RPMI7951 (cell line): ENCODE measurements around the gene KIF1C. TPM values are rescaled to one million over a fixed set of nuclear protein-coding genes. Genes with fewer than 3 reads are reported as not detected.

Experiments
- DNase-seq: peaks from one replicate; pipeline ENCODE4 v3.0.0-alpha.2; 2012; ENCODE audit warnings: low read depth
- total RNA-seq: library from RNA; depleted of rRNA; stranded (reverse); fragments of >200 nt; shearing (Covaris generic); gene quantifications from 2 replicates; pipeline ENCODE4 v1.2.3, GENCODE V29; 2014; rRNA removed

Gene KIF1C
- total RNA-seq: 21.4 and 32.9 TPM in 2 replicates

- DNase-seq: peak; percentile 83
Observed at GRCh38 chr17:4997302-4998026, at the start of gene KIF1C, which contains the start of gene INCA1. Gene KIF1C (plus strand): TSS chr17:4997950. CDS start chr17:5000247, 2,297 bp downstream. Gene INCA1 (minus strand): TSS chr17:4997522. CDS start chr17:4994437, 3,085 bp downstream.

GRCh38 chr17:4948166-4948930 is 49.4 kb upstream of the KIF1C start, which contains the start of gene PFN1:
Gene PFN1 (minus strand): TSS chr17:4948530. CDS start chr17:4948394, 136 bp downstream.
- peak; percentile 88 for DNase-seq

GRCh38 chr17:4948931-4949320 is 48.8 kb upstream of the KIF1C start:
- peak; percentile 89 for DNase-seq

- peak; percentile 79 for DNase-seq
Observed at GRCh38 chr17:4949321-4950074, 48.3 kb upstream of the KIF1C start.

- no peak for DNase-seq
Observed at GRCh38 chr17:4950075-4950745, 47.5 kb upstream of the KIF1C start.

- no peak for DNase-seq
Observed at GRCh38 chr17:4950746-4951204, 47.0 kb upstream of the KIF1C start, which contains the start of gene ENO3. Gene ENO3 (plus strand): TSS chr17:4951119. CDS start chr17:4951830, 711 bp downstream.

- DNase-seq: no peak
Observed at GRCh38 chr17:4951486-4951885, 46.3 kb upstream of the KIF1C start.

- no peak for DNase-seq
Observed at GRCh38 chr17:4953451-4953961, 44.2 kb upstream of the KIF1C start.

GRCh38 chr17:4955091-4955490 is 42.7 kb upstream of the KIF1C start:
- DNase-seq: no peak

GRCh38 chr17:4956493-4957061 is 41.2 kb upstream of the KIF1C start:
- no peak for DNase-seq

GRCh38 chr17:4958102-4958501 is 39.6 kb upstream of the KIF1C start:
- no peak for DNase-seq

- no peak for DNase-seq
Observed at GRCh38 chr17:4959261-4959965, 38.3 kb upstream of the KIF1C start.

GRCh38 chr17:4960279-4960922 is 37.3 kb upstream of the KIF1C start:
- no peak for DNase-seq

GRCh38 chr17:4965311-4965986 is 32.3 kb upstream of the KIF1C start:
- DNase-seq: no peak

GRCh38 chr17:4966844-4967538 is 30.8 kb upstream of the KIF1C start:
- DNase-seq: peak; percentile 99

GRCh38 chr17:4967539-4968485 is 29.9 kb upstream of the KIF1C start, which contains the start of gene SPAG7:
Gene SPAG7 (minus strand): TSS chr17:4967817. CDS start chr17:4967804, 13 bp downstream.
- DNase-seq: peak; percentile 92

- no peak for DNase-seq
Observed at GRCh38 chr17:4968486-4969046, 29.2 kb upstream of the KIF1C start.
